HG03439 (cell line): Measurements from ENCODE around the gene SAMD4A.

Experiments used
- ATAC-seq: cut with Tn5 transposase; IDR thresholded peaks from one replicate; pipeline ENCODE4 v1.9.1; 2021; ENCODE audit warnings: mild to moderate bottlenecking, moderate library complexity; ENCODE audit not compliant: unreplicated experiment

The SAMD4A gene

DNA sequence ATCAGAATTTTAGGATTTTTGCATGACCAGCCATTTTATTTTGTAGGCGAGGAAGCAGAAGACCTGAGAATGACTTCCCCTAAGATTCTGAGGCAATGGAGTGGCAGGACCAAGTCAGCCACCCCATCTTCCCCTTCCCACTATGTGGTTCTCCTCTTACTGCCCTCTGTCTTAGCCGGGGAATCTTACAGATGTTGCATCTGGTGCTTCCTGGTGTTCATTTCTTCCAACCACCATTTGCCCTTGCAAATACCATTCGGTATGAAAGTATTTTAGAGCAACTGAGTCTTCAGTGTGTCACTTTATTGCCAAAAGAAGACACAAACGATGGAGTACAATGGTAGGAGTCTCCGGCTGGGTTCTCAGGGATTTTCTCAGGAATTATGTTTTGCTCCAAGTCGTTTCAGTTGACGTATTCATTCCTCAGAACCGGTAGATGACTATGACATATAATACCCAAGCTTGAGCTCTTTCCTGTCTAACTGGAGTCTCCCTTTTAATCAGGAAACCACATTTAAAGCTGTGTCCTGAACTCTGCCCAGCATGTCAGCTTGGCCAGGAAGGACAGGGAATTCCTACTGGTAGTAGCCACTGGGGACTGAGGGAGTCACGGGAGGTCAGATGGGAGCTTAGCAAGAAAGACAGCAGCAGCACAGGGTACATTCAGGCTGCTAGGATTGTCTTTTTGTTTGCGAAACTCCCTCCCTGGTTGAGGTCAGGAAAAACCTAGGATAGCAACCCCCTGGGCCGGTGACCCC, 87.0 kb downstream of the SAMD4A start:
- no peak for ATAC-seq

GRCh38 chr14:54654605-54655004, 87.7 kb downstream of the SAMD4A start:
- ATAC-seq, result no peak

DNA sequence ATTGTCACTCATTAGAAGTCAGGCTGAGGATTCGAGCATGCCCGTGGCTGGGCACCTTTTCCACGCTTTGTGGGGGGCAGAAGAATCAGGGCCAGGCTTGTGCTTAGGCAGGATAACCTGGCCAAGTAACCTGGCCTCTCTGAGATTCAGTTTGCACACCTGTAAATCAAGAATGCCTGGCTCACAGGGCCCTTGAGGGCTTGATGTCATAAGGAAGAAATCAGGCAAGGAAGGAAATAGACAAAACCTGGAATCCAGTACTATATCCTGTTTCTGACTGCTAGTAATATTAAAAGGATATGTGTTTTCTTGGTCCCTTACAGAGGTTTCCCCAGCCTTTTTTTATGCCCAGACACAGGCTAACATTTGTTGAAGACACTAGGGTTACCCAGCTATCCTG, 91.9 kb downstream of the SAMD4A start:
- ATAC-seq, result no peak

- no peak for ATAC-seq
Observed at GRCh38 chr14:54659365-54659764, 92.4 kb downstream of the SAMD4A start.

DNA sequence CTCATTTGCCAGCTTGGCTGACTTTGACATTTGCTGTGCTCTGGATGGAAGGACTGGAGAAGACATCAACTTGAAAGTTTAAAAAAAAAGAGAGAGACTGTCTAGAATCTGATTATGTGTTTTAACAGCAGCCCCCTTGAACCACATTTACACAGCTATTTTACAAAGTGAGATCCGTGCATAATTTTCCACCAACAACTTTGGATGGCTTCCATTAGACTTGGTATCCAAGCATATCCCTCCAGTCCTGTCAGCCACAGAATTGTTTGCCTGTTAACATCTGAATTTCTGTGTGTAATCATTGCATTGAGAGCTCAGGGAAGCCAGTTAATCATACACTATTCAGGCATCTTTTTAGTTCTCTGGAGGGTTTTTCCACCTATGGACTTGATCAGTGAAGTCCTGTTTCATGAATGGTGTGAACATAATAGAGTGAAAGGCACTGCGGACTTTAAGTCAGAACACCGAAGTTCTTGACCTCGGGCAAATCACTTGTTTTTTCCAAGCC, 93.7 kb downstream of the SAMD4A start:
- ATAC-seq, result no peak

DNA sequence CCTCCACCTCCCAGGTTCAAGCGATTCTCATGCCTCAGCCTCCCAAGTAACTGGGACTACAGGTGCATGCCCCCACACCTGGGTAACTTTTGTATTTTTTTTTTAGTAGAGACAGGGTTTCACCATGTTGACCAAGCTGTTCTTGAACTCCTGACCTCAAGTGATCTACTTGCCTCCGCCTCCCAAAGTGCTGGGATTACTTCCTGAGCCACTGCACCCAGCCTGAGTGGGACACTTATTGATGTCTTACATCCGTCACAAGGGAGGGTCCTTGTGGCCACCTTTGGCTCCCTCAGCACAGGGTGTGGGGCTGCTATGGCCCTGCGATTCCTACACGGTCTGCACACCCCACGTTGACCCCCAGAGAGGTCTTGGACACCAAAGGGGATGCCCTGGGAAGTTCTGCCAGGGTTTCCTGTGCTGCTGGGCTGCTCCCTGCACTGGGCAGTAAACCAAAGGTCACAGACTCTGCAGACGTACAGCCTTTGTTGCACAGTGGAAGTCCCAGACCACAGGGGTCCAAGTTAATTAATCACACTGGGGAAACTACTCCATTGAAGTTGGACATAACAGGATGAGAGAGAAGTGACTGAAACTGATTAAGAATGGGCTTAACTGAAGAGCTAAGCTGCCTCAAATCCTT, 95.7 kb downstream of the SAMD4A start:
- no peak for ATAC-seq

GRCh38 chr14:54664961-54665360, 98.0 kb downstream of the SAMD4A start:
- ATAC-seq, result no peak

GRCh38 chr14:54665946-54666345, 99.0 kb downstream of the SAMD4A start:
- no peak for ATAC-seq

DNA sequence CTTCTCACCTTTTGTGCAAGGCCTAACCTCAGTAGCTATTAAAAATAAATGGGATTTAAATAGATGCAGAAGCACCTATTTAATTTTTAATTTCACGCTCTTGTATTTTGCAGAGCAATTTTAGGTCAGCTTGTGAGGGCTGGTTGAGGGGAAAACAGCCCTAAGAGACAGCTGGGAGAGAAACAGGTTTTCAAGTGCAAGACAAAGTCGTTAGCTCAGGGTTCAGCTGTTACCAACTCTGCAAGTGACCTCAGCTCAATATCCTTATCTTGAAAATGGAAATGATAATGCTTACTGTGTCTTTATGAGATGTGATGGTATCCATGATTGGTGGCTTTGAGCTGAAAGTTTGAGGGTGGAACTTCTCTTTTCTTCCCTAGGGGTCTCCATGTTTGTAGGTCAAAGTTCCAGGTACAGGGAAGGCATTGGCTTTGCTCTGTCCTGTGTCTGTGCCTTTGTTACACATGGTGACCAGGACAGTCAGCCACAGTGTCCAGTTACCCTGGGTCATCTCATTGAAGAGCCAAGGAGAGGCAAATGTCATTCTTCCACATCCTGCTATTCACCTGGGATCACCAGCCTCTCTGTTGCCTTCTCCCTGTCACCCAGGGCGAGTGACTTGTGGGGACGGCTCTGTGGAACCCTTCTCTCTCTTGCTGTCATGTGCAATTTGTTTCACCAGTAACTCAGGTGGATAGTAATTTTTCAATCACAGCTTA, 100.3 kb downstream of the SAMD4A start:
- ATAC-seq, result no peak

DNA sequence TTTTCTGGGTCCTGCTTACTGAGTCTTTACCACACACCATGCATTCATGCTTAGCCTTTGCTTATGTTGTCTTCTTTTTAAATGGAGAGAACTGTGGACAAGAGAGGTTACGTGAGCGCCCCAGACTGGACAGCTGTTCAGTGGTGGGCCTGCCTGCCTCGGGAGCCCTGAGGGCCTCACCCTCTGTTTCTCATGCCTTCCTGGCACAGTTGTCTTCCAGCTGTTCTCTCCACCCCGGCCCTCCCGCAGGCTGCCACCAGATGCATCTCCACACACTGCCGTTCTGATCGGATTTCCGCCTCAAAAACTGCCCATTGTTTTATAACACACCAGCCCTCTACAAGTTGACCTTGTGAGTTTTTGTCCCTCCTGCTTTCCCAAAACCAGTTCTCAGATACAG, 100.8 kb downstream of the SAMD4A start:
- no peak for ATAC-seq

GRCh38 chr14:54669721-54670561, 103.0 kb downstream of the SAMD4A start:
- ATAC-seq, result no peak

DNA sequence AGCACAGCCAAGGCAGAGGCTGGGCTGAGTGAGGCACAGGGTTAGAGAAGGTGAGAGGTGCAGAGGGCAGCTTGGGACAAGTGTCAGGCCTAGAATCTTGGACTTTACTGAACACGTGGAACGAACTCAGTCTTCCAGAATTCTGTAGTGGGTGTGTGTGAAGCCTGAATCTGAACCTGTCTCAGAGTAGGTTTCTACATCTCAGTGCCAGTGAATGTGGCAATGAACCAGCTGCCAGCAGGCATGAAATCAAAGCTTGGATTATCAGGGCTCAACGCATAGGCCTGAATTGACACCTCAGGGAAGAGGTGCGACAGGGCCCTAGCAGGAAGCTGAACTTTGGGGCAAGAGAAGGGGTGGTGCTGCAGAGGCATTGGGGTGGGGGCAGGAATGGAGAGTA, 104.6 kb downstream of the SAMD4A start:
- ATAC-seq, result no peak

- ATAC-seq, result no peak
Observed at GRCh38 chr14:54672181-54672580, 105.3 kb downstream of the SAMD4A start.

DNA sequence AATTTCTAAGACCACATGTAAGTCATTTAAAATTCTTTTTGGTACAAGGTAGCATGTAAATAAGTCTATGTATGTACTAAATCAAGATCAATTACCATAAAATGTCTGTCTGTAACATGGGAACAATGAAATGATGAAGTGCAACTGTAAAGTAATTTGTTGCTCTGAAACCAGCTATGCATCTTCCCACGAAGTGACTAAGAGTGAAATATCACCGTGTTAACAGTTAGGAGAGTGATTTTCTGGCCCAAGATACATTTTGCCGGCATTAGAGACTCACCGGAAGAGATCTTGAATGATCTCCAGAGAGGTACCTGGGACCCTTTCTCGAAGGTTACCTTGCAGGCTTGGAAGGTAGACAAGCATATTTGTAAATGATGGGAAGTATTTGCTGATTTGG, 105.8 kb downstream of the SAMD4A start:
- ATAC-seq, result no peak

DNA sequence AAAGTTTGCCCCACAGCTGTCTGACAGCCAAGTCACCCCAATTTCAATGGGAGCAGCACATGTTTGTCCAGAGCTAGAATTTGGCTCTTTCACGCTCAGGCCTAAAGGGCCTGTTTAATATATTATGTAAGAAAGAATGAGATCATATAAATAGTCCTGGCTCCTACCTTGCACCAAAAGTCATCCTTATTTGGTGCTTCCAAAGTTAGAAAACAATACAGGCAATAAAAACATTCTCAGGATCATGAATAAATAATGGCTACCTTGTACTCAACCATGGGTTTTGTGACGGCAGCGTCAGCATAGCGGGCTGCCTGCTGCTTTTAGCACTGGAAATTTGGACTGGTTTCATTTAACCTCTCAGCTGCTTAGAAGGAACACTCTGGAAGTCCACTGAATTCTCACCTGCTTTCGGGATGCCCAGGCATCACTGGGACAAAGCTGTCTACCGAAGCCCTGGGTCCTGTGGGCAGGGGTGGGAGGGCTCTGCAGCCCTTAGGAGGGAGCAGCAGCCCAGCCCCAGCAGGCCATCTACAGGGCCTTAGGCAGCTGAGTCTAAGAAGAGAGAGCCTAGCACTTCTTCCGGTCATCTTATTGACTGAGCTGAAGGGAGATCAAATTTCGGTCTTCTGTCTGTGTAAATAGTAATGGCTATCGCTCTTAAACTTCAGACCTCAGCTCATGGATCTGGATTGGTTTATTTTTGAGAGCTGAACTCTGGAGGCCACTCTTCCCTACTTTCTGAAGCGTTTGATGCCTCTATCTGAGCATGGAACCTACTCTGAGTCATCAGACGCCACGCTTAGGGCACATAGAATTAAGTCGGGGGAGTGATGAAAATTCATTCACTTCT, 106.5 kb downstream of the SAMD4A start:
- no peak for ATAC-seq

DNA sequence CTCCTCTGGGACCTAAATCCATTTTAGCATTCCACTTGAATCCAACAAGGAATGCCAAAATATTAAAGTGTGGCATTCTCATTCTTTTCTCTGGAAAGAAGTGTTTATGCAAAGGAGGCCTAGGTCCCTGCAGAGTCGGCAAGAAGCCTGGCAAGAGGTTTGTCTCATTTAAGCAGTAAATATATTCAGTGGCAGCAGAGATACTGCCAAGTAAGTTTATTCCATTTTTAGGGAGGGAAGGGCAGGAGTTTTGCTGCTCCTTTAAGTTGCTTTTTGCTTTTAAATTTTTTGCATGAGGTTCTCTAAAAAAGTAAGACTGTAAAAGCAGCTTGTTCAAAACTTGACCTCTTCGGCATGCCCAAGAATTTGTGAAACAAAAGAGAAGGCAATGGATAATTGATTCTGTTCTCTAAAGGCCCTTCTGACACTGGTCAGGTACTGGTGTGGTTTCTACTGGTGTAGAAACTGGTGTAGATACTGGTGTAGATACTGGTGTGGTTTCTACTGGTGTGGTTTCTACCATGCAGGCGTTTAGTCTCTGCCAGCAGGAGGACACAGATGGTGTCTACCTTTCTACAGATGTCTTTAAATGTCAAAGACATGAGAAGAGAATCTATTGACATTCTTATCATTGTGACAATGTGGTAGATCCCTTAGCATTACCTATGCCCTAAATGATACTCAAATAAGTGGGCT, 107.3 kb downstream of the SAMD4A start:
- peak; percentile 83 for ATAC-seq

DNA sequence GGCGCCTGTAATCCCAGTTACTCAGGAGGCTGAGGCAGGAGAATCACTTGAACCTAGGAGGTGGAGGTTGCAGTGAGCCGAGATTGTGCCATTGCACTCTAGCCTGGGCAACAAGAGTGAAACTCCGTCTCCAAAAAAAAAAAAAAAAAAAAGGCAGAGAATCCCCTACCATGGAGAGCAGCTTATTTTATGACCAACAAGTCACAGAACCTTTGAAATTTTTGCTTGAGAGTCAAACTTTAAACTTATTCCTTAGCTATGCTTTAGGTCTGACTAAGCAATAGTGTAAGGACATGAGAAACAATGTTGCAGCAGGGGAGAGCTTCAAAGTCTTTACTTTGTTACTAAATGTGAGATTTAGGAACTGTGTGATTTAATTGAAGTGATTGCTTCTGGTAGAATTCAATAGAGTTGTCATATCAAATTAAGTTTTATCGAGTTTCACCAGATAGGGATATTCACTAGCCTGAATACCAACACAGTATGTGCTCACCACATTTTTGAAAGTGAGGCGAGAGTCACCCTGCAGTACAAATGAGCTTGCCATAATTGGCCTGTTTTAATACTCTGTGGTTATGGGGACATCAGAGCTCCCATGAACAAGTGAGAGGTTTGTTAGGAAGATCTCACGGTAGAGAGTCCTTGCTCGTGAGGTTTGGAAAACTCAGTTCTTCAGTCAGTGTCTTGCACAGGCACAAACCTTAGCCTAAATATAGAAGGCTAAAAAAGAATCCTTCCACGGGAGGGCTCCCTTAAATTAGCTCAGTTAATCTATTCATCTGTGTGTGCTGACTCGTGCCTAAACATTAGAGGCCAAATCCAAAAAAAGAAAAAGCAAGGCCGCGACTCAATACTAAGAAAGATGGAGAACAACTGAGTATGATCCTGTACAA, 108.6 kb downstream of the SAMD4A start:
- ATAC-seq, result no peak
